Hepatic stellate cell (primary cell): Measurements from ENCODE around the gene INPP4A.

ENCODE experiments used
- DNase-seq: peaks from one replicate; pipeline ENCODE4 v3.0.0; 2011; ENCODE audit warnings: low spot score

INPP4A gene

GRCh38 chr2:98460573-98461497, 16.2 kb downstream of the INPP4A start:
- no peak for DNase-seq

- DNase-seq: no peak
These were observed 16.9 kb downstream of the INPP4A start for GRCh38 chr2:98461498-98462049.

- DNase-seq: no peak
These were observed 18.4 kb downstream of the INPP4A start for GRCh38 chr2:98463081-98463481.

DNA sequence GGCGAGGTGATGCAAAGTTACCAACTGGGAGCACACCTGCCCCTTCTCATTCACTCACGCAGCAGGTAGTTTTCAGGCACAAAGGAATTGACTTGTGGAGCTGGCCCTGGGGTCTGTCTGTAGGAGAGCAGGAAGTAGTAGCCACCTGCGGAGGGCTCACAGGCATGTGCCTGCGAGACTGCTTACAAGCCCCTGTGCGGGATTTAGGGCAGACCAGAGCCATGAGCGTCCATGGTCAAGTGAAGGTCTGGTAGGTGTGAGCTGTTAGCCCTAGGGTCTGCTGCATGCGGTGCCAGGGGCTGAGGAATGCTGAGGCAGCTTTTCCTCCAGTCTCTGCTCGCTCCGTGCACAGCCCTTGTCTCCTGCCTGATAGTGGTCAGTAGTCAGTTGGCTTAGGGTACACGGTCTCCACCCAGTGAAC, 18.9 kb downstream of the INPP4A start:
- no peak for DNase-seq

- DNase-seq: no peak
These were observed 19.5 kb downstream of the INPP4A start for GRCh38 chr2:98463988-98464771.

- no peak for DNase-seq
These were observed 20.2 kb downstream of the INPP4A start for GRCh38 chr2:98464772-98465310.

GRCh38 chr2:98465456-98466226, 21.0 kb downstream of the INPP4A start:
- DNase-seq: no peak

DNA sequence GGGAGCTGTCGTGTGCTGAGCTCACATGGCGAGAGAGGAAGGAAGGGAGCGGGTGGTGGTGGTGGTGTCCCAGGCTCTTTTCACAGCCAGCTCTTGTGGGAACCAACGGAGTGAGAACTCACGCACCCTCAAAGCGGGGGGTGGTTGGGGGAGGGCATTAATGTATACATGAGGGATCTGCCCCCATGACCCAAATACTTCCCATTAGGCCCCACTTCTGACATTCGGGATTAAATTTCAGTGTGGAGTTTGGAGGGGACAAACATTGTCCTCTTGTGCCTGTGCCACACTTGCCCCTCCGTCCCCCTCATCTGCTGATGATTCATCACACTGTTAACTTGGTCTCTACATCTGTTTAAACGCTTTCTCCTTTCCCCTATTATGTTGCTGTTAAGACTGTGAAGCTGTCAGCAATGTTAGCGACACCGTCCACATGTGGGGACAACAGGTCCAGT, 22.5 kb downstream of the INPP4A start:
- DNase-seq: no peak

DNA sequence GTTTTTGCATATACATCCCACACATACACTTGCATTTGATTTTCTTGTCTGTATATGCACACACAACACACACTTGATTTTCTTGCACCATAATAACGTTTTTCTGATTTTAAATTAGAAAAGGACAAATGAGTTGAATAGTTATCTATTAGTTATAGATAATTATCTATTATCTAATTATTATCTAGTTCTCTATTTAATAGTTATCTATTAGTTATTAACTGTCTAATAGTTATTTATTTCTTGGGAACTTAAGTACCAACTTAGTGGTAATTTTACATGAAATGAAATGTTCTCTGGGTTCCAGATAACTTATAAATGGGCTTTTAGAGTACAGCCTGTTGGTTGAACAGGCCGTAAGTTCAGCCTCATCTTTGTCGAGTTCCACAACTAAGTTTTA, 23.0 kb downstream of the INPP4A start:
- no peak for DNase-seq

DNA sequence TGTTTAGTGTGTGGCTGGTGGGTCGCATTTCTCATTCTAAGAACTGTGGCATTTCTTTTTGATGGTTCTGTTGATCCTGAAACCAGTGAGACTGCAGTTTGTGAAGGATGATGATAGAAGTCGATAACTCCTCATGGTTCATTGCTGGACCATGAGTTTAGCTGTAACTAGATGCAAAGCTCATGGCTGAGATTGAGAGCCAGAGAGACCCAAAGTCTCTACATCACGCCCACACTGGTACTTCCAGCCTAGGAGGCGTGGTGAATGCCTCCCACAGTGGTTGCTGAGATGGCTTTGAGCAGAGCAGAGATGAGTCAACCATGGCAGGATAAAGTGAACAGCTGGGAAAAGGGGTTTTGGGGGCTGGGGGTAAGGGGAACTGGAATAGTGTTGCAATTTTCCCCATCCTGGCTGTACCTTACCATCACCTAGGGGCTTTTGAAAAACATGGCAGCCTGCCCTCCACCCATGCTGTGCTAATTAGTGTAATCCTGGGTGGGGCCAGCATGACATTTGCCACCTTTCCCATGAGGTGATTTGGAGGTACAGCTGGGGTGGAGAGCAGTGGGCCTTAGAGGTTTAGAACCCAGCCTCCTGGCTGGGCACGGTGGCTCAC, 24.1 kb downstream of the INPP4A start:
- DNase-seq: no peak

DNA sequence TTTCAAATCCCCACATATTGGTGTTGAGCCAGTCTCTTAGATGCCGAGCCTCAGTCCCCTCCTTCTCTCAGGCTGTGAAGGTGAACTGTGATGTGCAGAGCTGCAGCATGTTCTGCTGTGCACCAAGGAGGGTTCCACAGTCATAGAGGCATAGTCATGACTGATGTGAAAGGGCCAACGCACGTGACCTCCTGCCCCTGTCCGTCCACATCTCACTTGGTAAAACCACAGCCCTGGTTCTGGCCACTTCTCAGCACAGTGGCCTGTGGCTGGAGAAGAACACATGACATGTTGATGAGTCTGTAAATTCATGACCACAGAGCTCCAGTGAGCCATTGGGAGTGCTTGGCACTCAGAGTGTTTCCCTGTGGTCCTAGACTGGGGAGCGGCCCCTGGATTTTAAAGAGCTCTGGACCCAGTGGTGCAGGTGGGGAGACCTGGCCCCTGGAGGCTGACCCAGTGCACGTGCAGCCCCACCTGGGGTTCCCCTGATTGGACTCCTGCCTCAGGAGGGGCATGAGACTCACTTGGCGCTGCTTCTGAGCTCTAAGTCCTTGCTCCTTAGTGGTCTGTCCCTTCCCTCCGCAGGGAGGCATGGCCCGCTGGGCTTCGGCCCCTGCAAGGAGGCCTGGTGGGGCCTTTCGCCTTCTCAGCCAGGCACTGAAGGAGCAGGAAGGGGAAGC, 25.3 kb downstream of the INPP4A start:
- DNase-seq: no peak

- DNase-seq: no peak
These were observed 26.2 kb downstream of the INPP4A start for GRCh38 chr2:98470851-98471255.

DNA sequence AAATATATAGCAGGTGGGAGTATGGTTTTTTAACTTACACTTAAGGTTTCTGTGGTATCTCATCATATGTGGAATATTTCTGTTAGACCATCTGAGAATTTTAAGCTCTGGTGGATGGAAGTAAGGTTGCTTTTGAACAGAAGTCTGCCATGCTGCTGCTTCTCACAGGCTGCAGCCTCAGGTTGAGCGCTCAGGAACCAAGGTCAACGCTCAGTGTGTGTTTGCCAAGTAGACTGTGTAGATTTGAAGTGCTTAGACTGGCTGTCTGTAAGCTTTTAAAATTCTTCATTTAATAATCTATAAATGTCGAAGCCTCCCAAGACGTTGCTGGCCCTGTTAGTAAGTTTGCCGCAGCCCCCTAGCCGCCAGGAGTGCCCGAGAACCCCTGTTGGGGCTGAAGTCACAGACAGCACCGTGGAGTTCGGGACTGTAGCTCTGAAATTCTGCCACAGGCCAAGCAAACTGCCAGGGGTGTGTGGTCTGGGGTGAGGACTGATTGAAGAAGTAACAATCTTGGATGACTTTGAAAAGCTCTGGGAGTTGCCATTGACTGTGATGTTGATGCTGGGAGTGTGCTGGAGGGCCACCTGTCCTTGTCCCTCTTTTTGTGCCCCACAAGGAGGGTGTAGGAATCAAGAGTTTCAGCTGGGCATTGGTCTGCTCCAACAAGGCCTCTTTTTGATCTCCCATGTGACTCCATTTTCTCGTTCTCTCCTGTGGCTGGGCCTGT, 26.9 kb downstream of the INPP4A start:
- DNase-seq: no peak

GRCh38 chr2:98472132-98472650, 27.5 kb downstream of the INPP4A start:
- no peak for DNase-seq

DNA sequence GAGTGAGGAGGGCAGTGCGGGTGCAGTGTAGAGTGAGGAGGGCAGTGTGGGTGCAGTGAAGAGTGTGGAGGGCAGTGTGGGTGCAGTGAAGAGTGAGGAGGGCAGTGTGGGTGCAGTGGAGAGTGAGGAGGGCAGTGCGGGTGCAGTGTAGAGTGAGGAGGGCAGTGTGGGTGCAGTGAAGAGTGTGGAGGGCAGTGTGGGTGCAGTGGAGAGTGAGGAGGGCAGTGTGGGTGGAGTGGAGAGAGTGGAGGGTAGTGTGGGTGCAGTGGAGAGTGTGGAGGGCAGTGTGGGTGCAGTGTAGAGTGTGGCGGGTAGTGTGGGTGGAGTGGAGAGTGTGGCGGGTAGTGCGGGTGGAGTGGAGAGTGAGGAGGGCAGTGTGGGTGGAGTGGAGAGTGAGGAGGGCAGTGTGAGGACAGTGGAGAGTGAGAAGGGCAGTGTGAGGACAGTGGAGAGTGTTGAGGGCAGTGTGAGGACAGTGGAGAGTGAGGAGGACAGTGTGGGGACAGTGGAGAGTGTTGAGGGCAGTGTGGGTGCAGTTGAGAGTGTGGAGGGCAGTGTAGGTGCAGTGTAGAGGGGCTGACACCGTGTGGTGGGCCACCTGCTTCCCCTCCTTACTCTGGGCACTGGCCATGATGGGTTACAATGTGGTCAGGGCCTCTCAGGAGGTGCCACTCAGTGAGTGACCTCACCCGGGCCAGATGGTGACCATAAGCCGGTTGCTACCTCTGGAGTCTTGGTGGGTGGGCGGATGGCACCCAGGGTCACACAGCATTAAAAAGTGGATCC, 28.5 kb downstream of the INPP4A start:
- DNase-seq: no peak

DNA sequence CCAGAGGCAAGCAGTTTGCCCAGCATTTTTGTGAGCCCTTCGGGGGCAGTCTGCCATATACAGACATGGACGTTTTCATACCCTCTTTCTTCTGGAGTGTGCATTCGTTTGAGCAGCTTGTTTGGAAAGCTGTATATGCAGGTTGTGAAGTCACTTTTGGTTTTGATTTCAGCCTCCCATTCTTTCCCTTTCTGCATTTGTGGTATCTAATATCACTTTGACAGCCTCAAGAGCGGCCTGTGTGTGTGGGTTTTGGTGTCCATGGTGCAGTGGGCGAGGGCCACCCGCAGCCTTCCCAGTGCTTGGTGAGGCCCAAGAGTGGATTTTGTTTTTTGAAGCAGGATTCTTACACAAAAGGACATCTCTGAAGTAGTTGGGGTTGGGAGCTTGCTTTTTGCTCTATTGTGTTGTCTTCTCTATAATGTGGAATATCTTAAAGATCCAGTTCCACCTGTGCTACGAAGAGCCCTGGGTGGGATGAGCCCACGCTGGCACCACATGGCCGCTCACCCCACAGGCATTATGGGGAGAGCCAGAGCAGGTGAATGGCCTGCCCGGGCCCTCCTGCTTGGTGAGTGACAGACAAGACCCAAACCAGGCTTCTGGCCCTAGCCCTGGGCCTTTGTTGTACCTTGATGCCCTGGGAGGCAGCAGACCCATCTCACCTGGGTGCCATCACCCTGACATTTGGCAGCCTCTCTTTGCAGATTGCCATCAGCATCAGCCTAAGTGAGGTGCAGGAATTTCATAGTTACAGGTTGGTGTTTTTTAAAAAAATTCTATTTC, 29.5 kb downstream of the INPP4A start:
- no peak for DNase-seq

- DNase-seq: no peak
These were observed 30.4 kb downstream of the INPP4A start for GRCh38 chr2:98474979-98475632.
